BLaER1 treated with 17β-estradiol and CSF1 and Interleukin-3, amounts not matched to agents 10 nM and 100 nM (cell line): ENCODE data around the gene ABCB6.

ENCODE experiments used
- H3K27ac ChIP-seq, 11 experiments: shearing (Covaris generic); formaldehyde crosslinking; 2 replicates each; pipeline ENCODE4 v1.8.1; 2022
- H3K27me3 ChIP-seq, 11 experiments: shearing (Covaris generic); formaldehyde crosslinking; 2 replicates each; pipeline ENCODE4 v1.8.1; 2022
- H3K36me3 ChIP-seq, 11 experiments: shearing (Covaris generic); formaldehyde crosslinking; 2 replicates each; pipeline ENCODE4 v1.8.1; 2022
- H3K4me1 ChIP-seq, 10 experiments: shearing (Covaris generic); formaldehyde crosslinking; 2 replicates each; pipeline ENCODE4 v1.8.1; 2022
- H3K4me2 ChIP-seq, 11 experiments: shearing (Covaris generic); formaldehyde crosslinking; 2 replicates each; pipeline ENCODE4 v1.8.1; 2022
- H3K4me3 ChIP-seq, 10 experiments: shearing (Covaris generic); formaldehyde crosslinking; 2 replicates each; pipeline ENCODE4 v1.8.1; 2022
- H3K9ac ChIP-seq, 11 experiments: shearing (Covaris generic); formaldehyde crosslinking; 2 replicates each; pipeline ENCODE4 v1.8.1; 2022
- H3K9me3 ChIP-seq, 11 experiments: shearing (Covaris generic); formaldehyde crosslinking; replicated peaks in 1 of 11; 2 replicates each; pipeline ENCODE4 v1.8.1; 2022
- H4K20me1 ChIP-seq, 11 experiments: shearing (Covaris generic); formaldehyde crosslinking; 2 replicates each; pipeline ENCODE4 v1.8.1; 2022
- Cebpa-rat ChIP-seq, 11 experiments: shearing (Covaris generic); IDR thresholded peaks; 2 replicates each; pipeline ENCODE4 v1.8.1; 2022

ABCB6 gene

GRCh38 chr2:219223831-219224610, 5.3 kb upstream of the ABCB6 start:
- H3K9ac ChIP-seq, result no peak overlapping the region
- peaks cover 25 to 93% (median 66%) of the 10 kb centered on the region in 11 experiments; a peak in 19 of 22 replicates for H4K20me1 ChIP-seq
- H3K4me2 ChIP-seq, result peak overlapping the region in 4 of 11 experiments; percentile 90 to 99 (median 98); a peak in 1 of 22 replicates
- H3K27me3 ChIP-seq, result no peaks in the 10 kb centered on the region
- no peaks in the 10 kb centered on the region for H3K9me3 ChIP-seq
- peaks cover 57 to 85% (median 70%) of the 10 kb centered on the region in 11 experiments for H3K36me3 ChIP-seq
- no peak overlapping the region; a peak in 1 of 22 replicates for H3K27ac ChIP-seq
- H3K4me3 ChIP-seq, result no peak overlapping the region
- H3K4me1 ChIP-seq, result peaks cover 50 to 71% (median 61%) of the 10 kb centered on the region in 10 experiments
- no peak for TF ChIP-seq Cebpa-rat (IDR thresholded peaks at IDR 0.05)

- Histone ChIP-seq H3K4me1 (peaks cover 48 to 72% (median 64%) of the 10 kb centered on the region in 10 experiments), H3K9me3 (no peaks in the 10 kb centered on the region), H3K9ac (peak overlapping the region in 1 of 11 experiments; percentile 47; a peak in 1 of 22 replicates), H3K27ac (no peak overlapping the region), H3K27me3 (no peaks in the 10 kb centered on the region), H4K20me1 (peaks cover 12 to 88% (median 46%) of the 10 kb centered on the region in 11 experiments; a peak in 16 of 22 replicates), H3K4me3 (no peak overlapping the region), H3K4me2 (no peak overlapping the region), H3K36me3 (peaks cover 57 to 77% (median 67%) of the 10 kb centered on the region in 11 experiments)
- no peak for TF ChIP-seq Cebpa-rat (IDR thresholded peaks at IDR 0.05)
Observed at GRCh38 chr2:219221957-219222518, 3.3 kb upstream of the ABCB6 start.

GRCh38 chr2:219220652-219221402, 2.1 kb upstream of the ABCB6 start:
- Histone ChIP-seq H4K20me1 (peaks cover 12 to 78% (median 42%) of the 10 kb centered on the region in 11 experiments; a peak in 16 of 22 replicates), H3K27me3 (no peaks in the 10 kb centered on the region), H3K4me3 (no peak overlapping the region), H3K9ac (peak overlapping the region in 1 of 11 experiments; percentile 8; a peak in 1 of 22 replicates), H3K4me1 (peaks cover 48 to 72% (median 64%) of the 10 kb centered on the region in 10 experiments), H3K4me2 (peak overlapping the region in 3 of 11 experiments; percentile 87 to 99 (median 98); a peak in 3 of 22 replicates), H3K27ac (no peak overlapping the region), H3K9me3 (no peaks in the 10 kb centered on the region), H3K36me3 (peaks cover 55 to 71% (median 62%) of the 10 kb centered on the region in 11 experiments)
- TF ChIP-seq Cebpa-rat (IDR thresholded peaks at IDR 0.05), result no peak

- peaks cover 43 to 68% (median 56%) of the 10 kb centered on the region in 10 experiments for H3K4me1 ChIP-seq
- peak overlapping the region; percentile 87 to 100 (median 98) for H3K4me2 ChIP-seq
- H3K27ac ChIP-seq, result peak overlapping the region in 2 of 11 experiments; percentile 69 to 85; a peak in 2 of 22 replicates
- peak overlapping the region in 3 of 10 experiments; percentile 56 to 65 (median 61); a peak in 4 of 20 replicates for H3K4me3 ChIP-seq
- peaks cover 53 to 74% (median 60%) of the 10 kb centered on the region in 11 experiments for H3K36me3 ChIP-seq
- no peaks in the 10 kb centered on the region for H3K27me3 ChIP-seq
- H3K9me3 ChIP-seq, result no peaks in the 10 kb centered on the region
- H4K20me1 ChIP-seq, result peaks cover 5 to 69% (median 34%) of the 10 kb centered on the region in 11 experiments; a peak in 17 of 22 replicates
- TF ChIP-seq Cebpa-rat (IDR thresholded peaks at IDR 0.05), result no peak
- H3K9ac ChIP-seq, result peak overlapping the region in 9 of 11 experiments; percentile 42 to 89 (median 75); a peak in 14 of 22 replicates
Observed at GRCh38 chr2:219219784-219220532, 1.2 kb upstream of the ABCB6 start.

GRCh38 chr2:219218217-219218731, 484 bp downstream of the ABCB6 start:
- no peaks in the 10 kb centered on the region for H3K27me3 ChIP-seq
- peaks cover 4 to 52% (median 31%) of the 10 kb centered on the region in 11 experiments; a peak in 16 of 22 replicates for H4K20me1 ChIP-seq
- peak overlapping the region in 10 of 11 experiments; percentile 57 to 89 (median 74); a peak in 20 of 22 replicates for H3K27ac ChIP-seq
- peak overlapping the region; percentile 87 to 100 (median 98) for H3K4me2 ChIP-seq
- H3K36me3 ChIP-seq, result peaks cover 43 to 74% (median 57%) of the 10 kb centered on the region in 11 experiments
- H3K9me3 ChIP-seq, result no peaks in the 10 kb centered on the region
- TF ChIP-seq Cebpa-rat (IDR thresholded peaks at IDR 0.05), result no peak
- H3K4me1 ChIP-seq, result peaks cover 40 to 58% (median 51%) of the 10 kb centered on the region in 10 experiments
- peak overlapping the region; percentile 47 to 72 (median 61) for H3K4me3 ChIP-seq
- H3K9ac ChIP-seq, result peak overlapping the region; percentile 31 to 89 (median 74); a peak in 21 of 22 replicates

- Histone ChIP-seq H3K9me3 (no peaks in the 10 kb centered on the region), H4K20me1 (peaks cover 4 to 42% (median 18%) of the 10 kb centered on the region in 11 experiments; a peak in 15 of 22 replicates), H3K9ac (peak overlapping the region in 4 of 11 experiments; percentile 15 to 86 (median 60); a peak in 4 of 22 replicates), H3K4me1 (peaks cover 40 to 58% (median 51%) of the 10 kb centered on the region in 10 experiments), H3K27me3 (no peaks in the 10 kb centered on the region), H3K27ac (peak overlapping the region in 3 of 11 experiments; percentile 69 to 89 (median 85); a peak in 3 of 22 replicates), H3K4me2 (peak overlapping the region; percentile 26 to 100 (median 98); a peak in 18 of 22 replicates), H3K36me3 (peaks cover 32 to 72% (median 52%) of the 10 kb centered on the region in 11 experiments), H3K4me3 (no peak overlapping the region)
- no peak for TF ChIP-seq Cebpa-rat (IDR thresholded peaks at IDR 0.05)
Observed at GRCh38 chr2:219216535-219216915, 2.2 kb downstream of the ABCB6 start.

GRCh38 chr2:219215871-219216534, 2.8 kb downstream of the ABCB6 start:
- H3K9me3 ChIP-seq, result no peaks in the 10 kb centered on the region
- peaks cover 40 to 61% (median 50%) of the 10 kb centered on the region in 10 experiments for H3K4me1 ChIP-seq
- H3K36me3 ChIP-seq, result peaks cover 27 to 70% (median 50%) of the 10 kb centered on the region in 11 experiments
- H3K27ac ChIP-seq, result peak overlapping the region in 1 of 11 experiments; percentile 85; a peak in 3 of 22 replicates
- no peak for TF ChIP-seq Cebpa-rat (IDR thresholded peaks at IDR 0.05)
- no peak overlapping the region for H3K4me3 ChIP-seq
- peak overlapping the region in 10 of 11 experiments; percentile 26 to 100 (median 98); a peak in 17 of 22 replicates for H3K4me2 ChIP-seq
- H4K20me1 ChIP-seq, result peaks cover 4 to 42% (median 17%) of the 10 kb centered on the region in 11 experiments; a peak in 15 of 22 replicates
- H3K27me3 ChIP-seq, result no peaks in the 10 kb centered on the region
- peak overlapping the region in 2 of 11 experiments; percentile 15 to 45; a peak in 2 of 22 replicates for H3K9ac ChIP-seq
